Measurements from ENCODE around the gene PRPF40B. TPM values are rescaled to one million over a fixed set of nuclear protein-coding genes. Genes with fewer than 3 reads are reported as not detected.

Gene PRPF40B
- total and polyA plus RNA-seq, 2 experiments from 2014 or later = 11.1 to 30.1 TPM

GRCh38 chr12:49580572-49581535 lies 42.5 kb upstream of the PRPF40B start:
- Histone ChIP-seq H3K27me3 (no peaks in the 10 kb centered on the region), H3K9me3 (ENCODE audit: low read depth) (no peaks in the 10 kb centered on the region), H3K79me2 (peaks cover 3% of the 10 kb centered on the region), H2AFZ (no peak overlapping the region), H3K4me1 (ENCODE audit: insufficient read depth) (peaks cover 2% of the 10 kb centered on the region), H4K20me1 (ENCODE audit: insufficient read depth, poor library complexity, severe bottlenecking) (no peaks in the 10 kb centered on the region), H3K9me2 (replicated peaks; ENCODE audit: insufficient read depth) (no peaks in the 10 kb centered on the region), H3K4me2 (peak overlapping the region; percentile 43), H3K27ac (no peak overlapping the region), H3K4me3 (no peak overlapping the region), H3K36me3 (replicated peaks; ENCODE audit: insufficient read depth, low read depth) (no peaks in the 10 kb centered on the region)
- TF ChIP-seq, protein P1, sequence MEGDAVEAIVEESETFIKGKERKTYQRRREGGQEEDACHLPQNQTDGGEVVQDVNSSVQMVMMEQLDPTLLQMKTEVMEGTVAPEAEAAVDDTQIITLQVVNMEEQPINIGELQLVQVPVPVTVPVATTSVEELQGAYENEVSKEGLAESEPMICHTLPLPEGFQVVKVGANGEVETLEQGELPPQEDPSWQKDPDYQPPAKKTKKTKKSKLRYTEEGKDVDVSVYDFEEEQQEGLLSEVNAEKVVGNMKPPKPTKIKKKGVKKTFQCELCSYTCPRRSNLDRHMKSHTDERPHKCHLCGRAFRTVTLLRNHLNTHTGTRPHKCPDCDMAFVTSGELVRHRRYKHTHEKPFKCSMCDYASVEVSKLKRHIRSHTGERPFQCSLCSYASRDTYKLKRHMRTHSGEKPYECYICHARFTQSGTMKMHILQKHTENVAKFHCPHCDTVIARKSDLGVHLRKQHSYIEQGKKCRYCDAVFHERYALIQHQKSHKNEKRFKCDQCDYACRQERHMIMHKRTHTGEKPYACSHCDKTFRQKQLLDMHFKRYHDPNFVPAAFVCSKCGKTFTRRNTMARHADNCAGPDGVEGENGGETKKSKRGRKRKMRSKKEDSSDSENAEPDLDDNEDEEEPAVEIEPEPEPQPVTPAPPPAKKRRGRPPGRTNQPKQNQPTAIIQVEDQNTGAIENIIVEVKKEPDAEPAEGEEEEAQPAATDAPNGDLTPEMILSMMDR (IDR thresholded peaks at IDR 0.05; ENCODE audit: poor library complexity) = peak; percentile 79
- no peak for TF ChIP-seq EZH2 (IDR thresholded peaks at IDR 0.05; ENCODE audit: borderline replicate concordance)
- DNase-seq (ENCODE audit: low spot score) = peak; percentile 92
- 27% methylated on average over 8 of the region's 8 CpGs for WGBS (ENCODE audit: low lambda C conversion rate, missing lambda C conversion rate)

DNA sequence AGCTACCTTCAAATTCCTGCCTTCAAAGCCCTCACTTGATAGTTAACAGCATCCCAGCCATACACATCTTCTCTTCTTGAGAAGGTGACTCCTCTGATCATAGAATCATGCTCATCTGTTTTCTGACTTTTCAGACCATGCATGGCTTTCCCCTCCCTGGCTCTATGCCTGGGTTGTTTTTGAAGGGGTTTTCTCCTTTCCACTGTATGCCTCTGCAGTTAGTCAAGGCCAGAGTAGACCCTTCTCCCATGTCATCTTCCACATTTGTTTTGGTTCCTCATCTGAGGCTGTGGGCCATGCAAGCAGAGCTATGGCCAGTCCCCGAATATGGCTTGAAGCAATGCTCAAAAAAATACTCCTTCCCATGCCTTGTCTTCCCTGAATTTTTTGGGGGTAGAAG lies 41.2 kb upstream of the PRPF40B start:
- Histone ChIP-seq H3K4me2 (no peak overlapping the region), H3K36me3 (replicated peaks; ENCODE audit: insufficient read depth, low read depth) (no peaks in the 10 kb centered on the region), H3K9me3 (ENCODE audit: low read depth) (no peaks in the 10 kb centered on the region), H2AFZ (no peak overlapping the region), H3K4me3 (no peak overlapping the region), H3K27me3 (no peaks in the 10 kb centered on the region), H3K79me2 (peaks cover 3% of the 10 kb centered on the region), H3K4me1 (ENCODE audit: insufficient read depth) (peaks cover 2% of the 10 kb centered on the region), H3K27ac (no peak overlapping the region), H3K9me2 (replicated peaks; ENCODE audit: insufficient read depth) (no peaks in the 10 kb centered on the region), H4K20me1 (ENCODE audit: insufficient read depth, poor library complexity, severe bottlenecking) (no peaks in the 10 kb centered on the region)
- no peak for DNase-seq (ENCODE audit: low spot score)
- WGBS (ENCODE audit: low lambda C conversion rate, missing lambda C conversion rate) = 93% methylated on average over 1 of the region's 1 CpG
- no peak for TF ChIP-seq EZH2 (IDR thresholded peaks at IDR 0.05; ENCODE audit: borderline replicate concordance)
- TF ChIP-seq, protein P1 (IDR thresholded peaks at IDR 0.05; ENCODE audit: poor library complexity) = no peak
- TF ChIP-seq EZH2phosphoT487 (IDR thresholded peaks at IDR 0.05; ENCODE audit: low read depth, severe bottlenecking, unreplicated experiment) = no peak

DNA sequence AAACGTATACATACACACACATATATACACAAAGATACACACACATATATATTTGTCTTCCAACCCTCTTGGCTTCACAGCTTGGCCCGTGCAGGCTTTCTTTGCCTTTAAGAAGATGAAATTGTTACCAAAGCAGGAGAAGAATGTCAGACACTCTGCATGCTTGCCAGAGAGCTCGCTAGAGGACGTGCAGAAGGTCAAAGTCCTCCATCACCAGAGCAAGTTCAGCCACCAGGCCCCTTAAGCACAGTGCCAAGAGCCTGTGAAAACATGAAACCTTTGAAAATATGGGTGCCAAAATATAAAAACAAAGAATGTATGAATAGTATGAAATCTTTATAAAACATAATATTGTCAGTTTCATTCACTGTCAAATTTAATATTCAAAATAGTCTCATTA lies 40.5 kb upstream of the PRPF40B start:
- peak; percentile 34 for DNase-seq (ENCODE audit: low spot score)
- peaks cover 3% of the 10 kb centered on the region for H3K79me2 ChIP-seq
- no peak overlapping the region for H3K4me2 ChIP-seq

More for the DNA sequence above, 40.5 kb upstream of the PRPF40B start:
- TF ChIP-seq EZH2 (IDR thresholded peaks at IDR 0.05; ENCODE audit: borderline replicate concordance) (no peak), EZH2phosphoT487 (IDR thresholded peaks at IDR 0.05; ENCODE audit: low read depth, severe bottlenecking, unreplicated experiment) (no peak)
- TF ChIP-seq, protein P1 (IDR thresholded peaks at IDR 0.05; ENCODE audit: poor library complexity) = no peak
- no peaks in the 10 kb centered on the region for H3K27me3 ChIP-seq
- H3K9me2 ChIP-seq (replicated peaks; ENCODE audit: insufficient read depth) = no peaks in the 10 kb centered on the region
- no peaks in the 10 kb centered on the region for H3K36me3 ChIP-seq (replicated peaks; ENCODE audit: insufficient read depth, low read depth)
- 58% methylated on average over 4 of the region's 4 CpGs for WGBS (ENCODE audit: low lambda C conversion rate, missing lambda C conversion rate)
- H3K27ac ChIP-seq = no peak overlapping the region
- no peaks in the 10 kb centered on the region for H4K20me1 ChIP-seq (ENCODE audit: insufficient read depth, poor library complexity, severe bottlenecking)
- H3K4me1 ChIP-seq (ENCODE audit: insufficient read depth) = peaks cover 2% of the 10 kb centered on the region
- H3K4me3 ChIP-seq = no peak overlapping the region
- no peak overlapping the region for H2AFZ ChIP-seq
- H3K9me3 ChIP-seq (ENCODE audit: low read depth) = no peaks in the 10 kb centered on the region
